Epithelial cell of esophagus (primary cell): Measurements from ENCODE around the gene ZNF280A.
"Not testable (repeated sequence)": the region's sequence is repeated elsewhere in the genome, so short reads cannot be mapped to it uniquely, and the experiment has no call there.

Experiments
- DNase-seq: peaks from one replicate; pipeline ENCODE4 v3.0.0; 2010; ENCODE audit warnings: low read depth
- H3K4me3 ChIP-seq: 2 replicates; pipeline ENCODE4 v1.5.1; 2011; ENCODE audit warnings: mild to moderate bottlenecking, low read length, control low read depth
- TF ChIP-seq, protein P1 (sequence below): IDR thresholded peaks from 2 replicates; pipeline ENCODE4 v1.5.1; 2011; ENCODE audit warnings: low read depth, mild to moderate bottlenecking, low read length, control low read depth, inconsistent platforms; ENCODE audit not compliant: insufficient read depth; ENCODE audit errors: missing control alignments

The ZNF280A gene

DNA sequence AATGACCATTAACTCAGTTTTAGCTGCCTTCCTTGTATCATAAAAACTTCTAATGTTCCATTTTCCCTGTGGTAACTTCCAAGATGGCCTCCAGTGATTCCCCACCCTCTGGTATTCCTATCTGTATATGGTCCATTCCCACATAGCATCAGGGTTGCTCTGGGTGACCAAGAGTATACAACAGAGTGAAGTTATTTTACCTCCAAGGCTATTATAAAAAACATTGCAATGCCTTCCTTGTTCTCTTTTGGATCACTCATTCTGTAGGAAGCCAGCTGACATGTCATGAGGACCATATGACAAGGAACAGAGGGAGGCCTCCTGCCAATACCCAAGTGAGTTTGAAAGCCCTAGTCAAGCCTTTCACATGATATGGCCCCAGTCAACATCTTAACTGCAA lies 41.6 kb downstream of the ZNF280A start:
- no peak overlapping the region for H3K4me3 ChIP-seq
- TF ChIP-seq, protein P1, sequence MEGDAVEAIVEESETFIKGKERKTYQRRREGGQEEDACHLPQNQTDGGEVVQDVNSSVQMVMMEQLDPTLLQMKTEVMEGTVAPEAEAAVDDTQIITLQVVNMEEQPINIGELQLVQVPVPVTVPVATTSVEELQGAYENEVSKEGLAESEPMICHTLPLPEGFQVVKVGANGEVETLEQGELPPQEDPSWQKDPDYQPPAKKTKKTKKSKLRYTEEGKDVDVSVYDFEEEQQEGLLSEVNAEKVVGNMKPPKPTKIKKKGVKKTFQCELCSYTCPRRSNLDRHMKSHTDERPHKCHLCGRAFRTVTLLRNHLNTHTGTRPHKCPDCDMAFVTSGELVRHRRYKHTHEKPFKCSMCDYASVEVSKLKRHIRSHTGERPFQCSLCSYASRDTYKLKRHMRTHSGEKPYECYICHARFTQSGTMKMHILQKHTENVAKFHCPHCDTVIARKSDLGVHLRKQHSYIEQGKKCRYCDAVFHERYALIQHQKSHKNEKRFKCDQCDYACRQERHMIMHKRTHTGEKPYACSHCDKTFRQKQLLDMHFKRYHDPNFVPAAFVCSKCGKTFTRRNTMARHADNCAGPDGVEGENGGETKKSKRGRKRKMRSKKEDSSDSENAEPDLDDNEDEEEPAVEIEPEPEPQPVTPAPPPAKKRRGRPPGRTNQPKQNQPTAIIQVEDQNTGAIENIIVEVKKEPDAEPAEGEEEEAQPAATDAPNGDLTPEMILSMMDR: no peak
- DNase-seq: no peak

DNA sequence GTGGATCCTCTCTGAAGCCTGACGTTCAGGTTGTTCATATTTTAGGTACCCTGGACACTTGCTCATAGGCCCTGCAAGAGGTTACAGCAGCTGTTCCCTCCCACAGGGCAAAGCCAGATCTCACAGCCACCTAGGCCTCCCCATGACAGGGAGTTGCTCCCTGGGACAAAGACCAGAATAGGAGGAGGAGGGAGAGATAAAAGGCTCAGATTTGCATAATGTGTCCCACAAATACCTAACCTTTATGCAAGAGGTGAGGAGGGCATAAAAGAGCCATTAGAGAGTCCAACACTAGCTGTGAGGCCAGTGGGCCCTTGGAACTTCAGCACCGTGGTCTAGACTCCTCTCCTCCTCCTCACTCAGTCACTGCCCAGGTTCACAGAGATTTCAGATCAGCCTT lies 45.3 kb downstream of the ZNF280A start:
- TF ChIP-seq, protein P1: no peak
- no peak overlapping the region for H3K4me3 ChIP-seq
- DNase-seq: no peak

DNA sequence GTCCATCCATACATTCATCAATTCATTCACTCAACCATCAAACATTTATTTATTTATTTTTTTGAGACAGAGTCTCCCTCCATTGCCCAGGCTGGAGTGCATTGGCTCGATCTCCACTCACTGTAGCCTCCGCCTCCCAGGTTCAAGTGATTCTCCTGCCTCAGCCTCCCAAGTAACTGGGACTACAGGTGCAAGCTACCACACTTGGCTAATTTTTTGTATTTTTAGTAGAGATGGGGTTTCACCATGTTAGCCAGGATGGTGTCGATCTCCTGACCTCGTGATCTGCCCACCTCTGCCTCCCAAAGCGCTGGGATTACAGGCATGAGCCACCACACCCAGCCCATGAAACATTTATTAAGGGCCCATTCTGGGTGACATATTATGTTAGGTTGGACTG lies 49.0 kb downstream of the ZNF280A start:
- H3K4me3 ChIP-seq, DNase-seq: not testable (repeated sequence)

DNA sequence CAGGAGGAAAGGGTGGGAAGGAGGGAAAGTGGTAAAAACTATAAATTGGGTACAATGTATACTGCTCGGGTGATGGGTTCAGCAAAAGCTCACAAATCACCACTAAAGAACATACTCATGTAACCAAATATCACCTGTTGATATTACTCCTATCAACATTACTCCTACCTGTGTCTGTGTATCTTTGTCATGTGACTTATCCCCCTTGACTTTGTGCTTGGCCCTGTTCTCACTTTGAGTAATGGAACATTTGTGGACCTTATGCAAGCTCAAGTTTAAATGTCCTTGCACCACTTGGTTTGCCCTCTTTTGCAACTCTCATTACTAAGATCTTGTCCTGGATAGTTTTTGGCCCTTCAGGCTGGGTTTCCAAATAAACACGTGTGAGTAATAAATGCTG lies 50.5 kb downstream of the ZNF280A start:
- DNase-seq: no peak
- TF ChIP-seq, protein P1: no peak

DNA sequence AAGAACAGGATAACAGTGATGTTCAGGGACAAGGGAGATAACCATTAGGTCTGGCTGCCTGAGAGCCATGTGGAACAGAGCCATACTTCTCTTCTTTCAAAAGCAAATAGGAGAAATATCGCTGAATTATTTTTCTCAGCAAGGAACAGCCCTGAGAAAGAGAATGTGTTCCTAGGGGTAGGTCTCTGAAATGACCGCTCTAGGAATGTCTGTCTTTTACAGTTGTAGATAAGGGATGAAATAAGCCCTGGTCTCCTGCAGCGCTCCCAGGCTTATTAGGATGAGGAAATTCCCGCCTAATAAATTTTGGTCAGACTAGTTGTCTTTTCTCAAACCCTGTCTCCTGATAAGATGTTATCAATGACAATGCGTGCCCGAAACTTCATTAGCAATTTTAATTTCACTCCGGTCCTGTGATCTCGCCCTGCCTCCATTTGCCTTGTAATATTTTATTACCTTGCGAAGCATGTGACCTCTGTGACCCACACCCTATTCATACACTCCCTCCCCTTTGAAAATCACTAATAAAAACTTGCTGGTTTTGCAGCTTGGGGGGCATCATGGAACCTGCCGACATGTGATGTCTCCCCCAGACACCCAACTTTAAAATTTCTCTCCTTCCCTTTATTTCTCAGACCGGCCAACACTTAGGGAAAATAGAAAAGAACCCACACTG lies 51.1 kb downstream of the ZNF280A start:
- not testable (repeated sequence) for H3K4me3 ChIP-seq, DNase-seq

More for the DNA sequence above, 50.5 kb downstream of the ZNF280A start:
- H3K4me3 ChIP-seq: no peak overlapping the region

DNA sequence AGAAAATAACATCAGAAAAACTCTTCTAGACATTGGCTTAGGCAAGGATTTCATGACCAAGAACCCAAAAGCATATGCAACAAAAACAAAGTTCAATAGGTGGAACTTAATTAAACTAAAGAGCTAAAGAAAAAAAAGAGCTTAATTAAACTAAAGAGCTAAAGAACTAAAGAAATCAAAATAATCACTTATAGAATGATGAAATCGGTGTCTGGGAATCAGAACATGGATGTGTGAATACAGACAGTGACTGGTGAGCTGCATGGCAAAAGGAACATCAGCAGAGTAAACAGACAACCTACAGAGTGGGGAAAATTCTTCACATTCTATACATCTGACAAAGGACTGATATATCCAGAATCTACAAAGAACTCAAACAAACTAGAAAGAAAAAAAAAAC lies 53.0 kb downstream of the ZNF280A start:
- TF ChIP-seq, protein P1: no peak
- no peak overlapping the region for H3K4me3 ChIP-seq
- DNase-seq: no peak

DNA sequence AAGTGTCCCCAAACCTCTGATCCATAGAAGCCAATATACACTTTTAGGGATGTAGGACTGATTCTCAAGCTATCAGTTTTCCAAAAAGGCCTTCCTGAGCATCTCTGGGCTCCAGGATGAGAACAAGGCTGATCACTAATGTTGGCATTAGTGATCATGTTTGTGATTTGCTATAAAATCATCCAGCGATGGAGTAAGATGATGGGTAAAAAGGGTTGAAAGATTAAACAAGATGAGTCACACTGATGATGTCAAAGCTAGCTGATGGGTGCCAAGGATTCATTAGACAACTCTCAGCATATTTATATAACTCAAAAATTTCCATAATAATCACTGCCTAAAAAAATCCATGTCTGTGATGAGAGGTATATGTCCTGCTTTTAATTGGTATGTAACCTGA lies 54.3 kb downstream of the ZNF280A start:
- H3K4me3 ChIP-seq: no peak overlapping the region
- no peak for DNase-seq
- TF ChIP-seq, protein P1: no peak

DNA sequence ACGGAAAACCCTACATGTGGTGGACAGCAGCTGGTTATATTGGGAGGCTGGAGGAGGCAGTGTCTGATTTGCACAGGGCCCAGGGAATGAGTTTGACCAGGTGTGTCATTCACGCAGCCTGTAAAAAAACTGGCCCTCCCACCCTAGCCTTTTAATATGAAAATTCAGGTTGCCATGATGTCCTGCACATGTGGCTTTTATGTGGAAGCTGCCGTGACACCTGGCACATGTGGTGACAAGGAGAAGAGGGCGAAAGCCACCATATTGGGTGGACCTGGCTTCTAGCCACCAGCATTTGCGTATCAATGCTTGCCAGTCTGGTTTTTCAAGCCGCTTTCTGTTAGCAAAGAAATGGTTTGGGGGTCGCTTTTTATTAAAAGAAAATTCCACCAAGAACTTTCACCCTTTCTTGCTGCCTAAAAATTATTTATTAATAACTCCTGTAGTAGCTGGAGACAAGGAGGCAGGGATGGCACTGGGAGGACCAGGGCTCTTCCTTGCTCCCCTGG lies 54.9 kb downstream of the ZNF280A start:
- H3K4me3 ChIP-seq: no peak overlapping the region
- no peak for DNase-seq
- TF ChIP-seq, protein P1: no peak
